Stimulated activated CD4-positive, alpha-beta T cell treated with anti-CD3 and anti-CD28 coated beads, Interleukin-4, amount 100 ng/mL, for 1 hour (primary cell): ENCODE results near the gene TRPC3.

ENCODE experiments used
- DNase-seq: peaks from one replicate; pipeline ENCODE4 v3.0.0-alpha.2; 2020

Gene TRPC3

GRCh38 chr4:121869841-121870822 lies 81.7 kb downstream of the TRPC3 start, which contains the start of gene BBS7:
Gene BBS7, minus strand, starts transcription at chr4:121870474. Its CDS starts 161 bp downstream, at chr4:121870313.
- DNase-seq: peak; percentile 98

- DNase-seq: no peak
Measured at GRCh38 chr4:121863799-121864198, 88.1 kb downstream of the TRPC3 start.

GRCh38 chr4:121861426-121861825 lies 90.4 kb downstream of the TRPC3 start:
- no peak for DNase-seq

GRCh38 chr4:121860121-121860520 lies 91.7 kb downstream of the TRPC3 start:
- DNase-seq: no peak

- DNase-seq: no peak
Measured at GRCh38 chr4:121851354-121851753, 100.5 kb downstream of the TRPC3 start.

- no peak for DNase-seq
Measured at GRCh38 chr4:121846662-121847061, 105.2 kb downstream of the TRPC3 start.

- DNase-seq: no peak
Measured at GRCh38 chr4:121842862-121843261, 109.0 kb downstream of the TRPC3 start.

- no peak for DNase-seq
Measured at GRCh38 chr4:121838136-121838535, 113.7 kb downstream of the TRPC3 start.

GRCh38 chr4:121829511-121829910 lies 122.3 kb downstream of the TRPC3 start:
- DNase-seq: no peak
